GM21576 (cell line): ENCODE data around the gene AK1.

Experiments
- ATAC-seq: cut with Tn5 transposase; IDR thresholded peaks from one replicate; pipeline ENCODE4 v1.9.1; 2021; ENCODE audit warnings: mild to moderate bottlenecking, moderate library complexity; ENCODE audit not compliant: unreplicated experiment

The AK1 gene

GRCh38 chr9:127826253-127826913 is 51.1 kb downstream of the AK1 start:
- ATAC-seq, result no peak

DNA sequence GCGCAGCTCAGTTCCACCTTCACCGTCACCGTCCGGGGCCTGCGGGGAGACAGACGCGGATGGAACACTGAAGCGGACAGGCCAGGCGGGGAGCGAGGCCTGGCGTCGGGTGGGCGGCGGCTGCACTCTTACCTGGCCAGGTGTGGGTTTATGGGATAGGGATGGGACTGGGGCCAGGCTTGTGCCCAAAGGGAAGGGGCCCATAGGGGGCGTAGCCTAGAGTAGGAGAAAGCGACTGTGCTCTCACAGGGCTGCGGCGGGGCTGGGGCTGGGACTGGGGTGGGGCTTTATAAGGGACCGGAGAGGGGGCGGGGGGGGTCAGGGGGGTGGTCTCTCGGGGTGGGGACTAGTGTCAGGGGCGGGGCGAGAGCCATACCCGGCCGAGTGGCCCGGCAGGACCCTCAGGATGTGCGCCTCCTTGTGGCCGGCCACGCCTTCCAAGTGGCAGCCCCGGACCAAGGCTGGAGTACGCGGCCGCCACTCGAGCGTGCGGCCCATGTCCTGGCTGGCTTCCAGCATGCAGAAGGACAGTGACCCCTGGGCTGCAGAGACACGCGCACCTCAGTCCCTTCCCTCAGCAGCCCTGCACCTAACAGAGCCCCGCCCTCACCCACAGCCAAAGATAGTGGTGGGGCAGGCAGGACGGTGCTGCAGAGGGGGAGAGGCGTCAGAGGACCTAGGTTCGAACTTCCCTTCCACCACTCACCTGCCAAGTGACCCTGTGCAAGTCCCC is 52.0 kb downstream of the AK1 start:
- no peak for ATAC-seq

GRCh38 chr9:127822108-127822507 is 55.4 kb downstream of the AK1 start:
- no peak for ATAC-seq

- no peak for ATAC-seq
Measured at GRCh38 chr9:127818574-127818973, 58.9 kb downstream of the AK1 start.

- ATAC-seq, result no peak
Measured at GRCh38 chr9:127817881-127818434, 59.5 kb downstream of the AK1 start.

GRCh38 chr9:127816728-127817127 is 60.7 kb downstream of the AK1 start:
- ATAC-seq, result no peak
